CD4-positive, alpha-beta T cell treated with Interleukin-12 subunit alpha and Interleukin-12 subunit beta, for 1 hour (primary cell): Measurements from ENCODE around the gene CHGA.

ENCODE experiments used
- DNase-seq: peaks from one replicate; pipeline ENCODE4 v3.0.0-alpha.2; 2020

CHGA gene

GRCh38 chr14:92922883-92923743, at the start of gene CHGA:
TSS of gene CHGA (plus strand) at chr14:92923150. CDS start at chr14:92923360, 210 bp downstream.
- peak; percentile 20 for DNase-seq

- no peak for DNase-seq
These were observed 47.8 kb upstream of the CHGA start for GRCh38 chr14:92874962-92875661.

GRCh38 chr14:92877757-92878431, 45.1 kb upstream of the CHGA start:
- DNase-seq = no peak

- no peak for DNase-seq
These were observed 42.6 kb upstream of the CHGA start for GRCh38 chr14:92880351-92880750.

GRCh38 chr14:92880851-92881250, 42.1 kb upstream of the CHGA start:
- no peak for DNase-seq

- DNase-seq = no peak
These were observed 39.9 kb upstream of the CHGA start for GRCh38 chr14:92883066-92883465.

GRCh38 chr14:92884410-92884809, 38.5 kb upstream of the CHGA start:
- DNase-seq = no peak

GRCh38 chr14:92885279-92886061, 37.5 kb upstream of the CHGA start:
- no peak for DNase-seq

GRCh38 chr14:92886337-92886736, 36.6 kb upstream of the CHGA start:
- no peak for DNase-seq

GRCh38 chr14:92887157-92887556, 35.8 kb upstream of the CHGA start:
- DNase-seq = no peak

GRCh38 chr14:92888896-92889295, 34.1 kb upstream of the CHGA start:
- DNase-seq = no peak

- DNase-seq = no peak
These were observed 31.9 kb upstream of the CHGA start for GRCh38 chr14:92890830-92891588.

- DNase-seq = no peak
These were observed 30.4 kb upstream of the CHGA start for GRCh38 chr14:92892589-92892988.

- DNase-seq = no peak
These were observed 27.5 kb upstream of the CHGA start for GRCh38 chr14:92895352-92895878.

GRCh38 chr14:92897922-92898565, 24.9 kb upstream of the CHGA start:
- peak; percentile 21 for DNase-seq

- no peak for DNase-seq
These were observed 24.3 kb upstream of the CHGA start for GRCh38 chr14:92898566-92899131.

- DNase-seq = no peak
These were observed 22.3 kb upstream of the CHGA start for GRCh38 chr14:92900660-92901059.

GRCh38 chr14:92902191-92902590, 20.8 kb upstream of the CHGA start:
- no peak for DNase-seq

- no peak for DNase-seq
These were observed 20.2 kb upstream of the CHGA start for GRCh38 chr14:92902726-92903125.

GRCh38 chr14:92903359-92903758, 19.6 kb upstream of the CHGA start:
- DNase-seq = peak; percentile 3

GRCh38 chr14:92905667-92906066, 17.3 kb upstream of the CHGA start:
- DNase-seq = no peak
